Osteocyte (in vitro differentiated cells): ENCODE data around the gene SH3RF3. TPM values are rescaled to one million over a fixed set of nuclear protein-coding genes. Genes with fewer than 3 reads are reported as not detected.

Experiments used
- DNase-seq: peaks from one replicate; pipeline ENCODE4 v3.0.0; 2021; ENCODE audit warnings: mixed read lengths; ENCODE audit not compliant: unreplicated experiment; ENCODE audit errors: extremely low spot score
- H3K27ac Mint-ChIP-seq: one replicate; pipeline ENCODE4 v1.8.0; 2021; ENCODE audit warnings: mild to moderate bottlenecking, mixed read lengths; ENCODE audit not compliant: unreplicated experiment
- H3K27me3 Mint-ChIP-seq: one replicate; pipeline ENCODE4 v1.8.0; 2021; ENCODE audit warnings: mixed read lengths; ENCODE audit not compliant: unreplicated experiment
- H3K36me3 Mint-ChIP-seq: one replicate; pipeline ENCODE4 v1.8.0; 2021; ENCODE audit warnings: mixed read lengths; ENCODE audit not compliant: unreplicated experiment
- H3K4me1 Mint-ChIP-seq: one replicate; pipeline ENCODE4 v1.8.0; 2021; ENCODE audit warnings: mixed read lengths; ENCODE audit not compliant: unreplicated experiment
- H3K4me3 Mint-ChIP-seq: one replicate; pipeline ENCODE4 v1.8.0; 2021; ENCODE audit warnings: mild to moderate bottlenecking, moderate library complexity, mixed read lengths; ENCODE audit not compliant: unreplicated experiment
- H3K9me3 Mint-ChIP-seq: one replicate; pipeline ENCODE4 v1.8.0; 2021; ENCODE audit warnings: mixed read lengths; ENCODE audit not compliant: unreplicated experiment
- CTCF ChIP-seq: fragments of 200-600 bp; sonication (generic); IDR thresholded peaks from 2 replicates; pipeline ENCODE4 v1.5.0; 2021; ENCODE audit warnings: antibody characterized with exemption, mild to moderate bottlenecking, moderate library complexity
- total RNA-seq: library from RNA; stranded (reverse); gene quantifications from 2 replicates; pipeline ENCODE4 v1.2.1, GENCODE V29; 2021

Gene SH3RF3
- total RNA-seq, 1 donor from 2014 or later, result 79.4 TPM

- H3K27ac Mint-ChIP-seq, result peak overlapping the region; percentile 68
- no peak for DNase-seq
- peaks cover 90% of the 10 kb centered on the region for H3K4me1 Mint-ChIP-seq
Measured at GRCh38 chr2:109266998-109267854, 138.2 kb downstream of the SH3RF3 start.

GRCh38 chr2:109268916-109269315 lies 139.9 kb downstream of the SH3RF3 start:
- TF ChIP-seq CTCF, result no peak
- H3K27me3 Mint-ChIP-seq, result no peaks in the 10 kb centered on the region
- peaks cover 89% of the 10 kb centered on the region for H3K4me1 Mint-ChIP-seq
- no peaks in the 10 kb centered on the region for H3K36me3 Mint-ChIP-seq
- no peak overlapping the region for H3K4me3 Mint-ChIP-seq
- DNase-seq, result no peak
- H3K9me3 Mint-ChIP-seq, result no peaks in the 10 kb centered on the region
- peak overlapping the region; percentile 28 for H3K27ac Mint-ChIP-seq

More at GRCh38 chr2:109266998-109267854, 138.2 kb downstream of the SH3RF3 start:
- H3K9me3 Mint-ChIP-seq, result no peaks in the 10 kb centered on the region
- no peak for TF ChIP-seq CTCF
- H3K4me3 Mint-ChIP-seq, result no peak overlapping the region
- H3K36me3 Mint-ChIP-seq, result peaks cover 2% of the 10 kb centered on the region
- H3K27me3 Mint-ChIP-seq, result no peaks in the 10 kb centered on the region

GRCh38 chr2:109269706-109270504 lies 140.9 kb downstream of the SH3RF3 start:
- H3K27me3 Mint-ChIP-seq, result no peaks in the 10 kb centered on the region
- H3K4me1 Mint-ChIP-seq, result peaks cover 85% of the 10 kb centered on the region
- no peak overlapping the region for H3K4me3 Mint-ChIP-seq
- H3K27ac Mint-ChIP-seq, result peak overlapping the region; percentile 28
- no peaks in the 10 kb centered on the region for H3K36me3 Mint-ChIP-seq
- no peaks in the 10 kb centered on the region for H3K9me3 Mint-ChIP-seq
- no peak for TF ChIP-seq CTCF
- DNase-seq, result no peak

GRCh38 chr2:109270505-109271312 lies 141.7 kb downstream of the SH3RF3 start:
- Mint-ChIP-seq H3K4me1 (peaks cover 79% of the 10 kb centered on the region), H3K27me3 (no peaks in the 10 kb centered on the region), H3K4me3 (no peak overlapping the region), H3K27ac (peak overlapping the region; percentile 28), H3K9me3 (no peaks in the 10 kb centered on the region), H3K36me3 (no peaks in the 10 kb centered on the region)
- no peak for DNase-seq
- no peak for TF ChIP-seq CTCF
